Hepatocyte (in vitro differentiated cells): ENCODE measurements around the gene HIGD1C. TPM values are rescaled to one million over a fixed set of nuclear protein-coding genes. Genes with fewer than 3 reads are reported as not detected.

Source experiments
- DNase-seq: peaks from one replicate; pipeline ENCODE4 v3.0.0-alpha.2; 2016; ENCODE audit warnings: low spot score
- H2AFZ ChIP-seq: fragments of 200-600 bp; sonication (generic); 2 replicates; pipeline ENCODE4 v1.6.0; 2016; ENCODE audit warnings: antibody characterized with exemption, mild to moderate bottlenecking
- H3K27ac ChIP-seq: fragments of 200-600 bp; sonication (generic); 2 replicates; pipeline ENCODE4 v1.5.1; 2016; ENCODE audit warnings: mild to moderate bottlenecking
- H3K27me3 ChIP-seq: fragments of 200-600 bp; sonication (generic); 2 replicates; pipeline ENCODE4 v1.6.1; 2016
- H3K36me3 ChIP-seq: fragments of 200-600 bp; sonication (generic); replicated peaks from 2 replicates; pipeline ENCODE4 v1.5.1; 2016; ENCODE audit warnings: low read depth; ENCODE audit not compliant: insufficient read depth
- H3K4me1 ChIP-seq: fragments of 200-600 bp; sonication (generic); 2 replicates; pipeline ENCODE4 v1.5.1; 2016; ENCODE audit warnings: mild to moderate bottlenecking, moderate library complexity; ENCODE audit not compliant: insufficient read depth
- H3K4me2 ChIP-seq: fragments of 200-600 bp; sonication (generic); 2 replicates; pipeline ENCODE4 v1.6.0; 2016
- H3K4me3 ChIP-seq: fragments of 200-600 bp; sonication (generic); 2 replicates; pipeline ENCODE4 v1.5.1; 2016; ENCODE audit warnings: mild to moderate bottlenecking
- H3K79me2 ChIP-seq: fragments of 200-600 bp; sonication (generic); 2 replicates; pipeline ENCODE4 v1.6.0; 2017; ENCODE audit warnings: mild to moderate bottlenecking
- H3K9me2 ChIP-seq: fragments of 200-600 bp; sonication (generic); replicated peaks from 2 replicates; pipeline ENCODE4 v1.6.0; 2017; ENCODE audit warnings: mild to moderate bottlenecking; ENCODE audit not compliant: insufficient read depth
- H3K9me3 ChIP-seq: fragments of 200-600 bp; sonication (generic); 2 replicates; pipeline ENCODE4 v1.5.1; 2016; ENCODE audit warnings: low read depth, mild to moderate bottlenecking
- H4K20me1 ChIP-seq: fragments of 200-600 bp; sonication (generic); 2 replicates; pipeline ENCODE4 v1.6.0; 2016; ENCODE audit warnings: mild to moderate bottlenecking; ENCODE audit not compliant: insufficient read depth, poor library complexity, severe bottlenecking
- EZH2 ChIP-seq: fragments of 200-600 bp; sonication (generic); IDR thresholded peaks from 2 replicates; pipeline ENCODE4 v1.6.1; 2016; ENCODE audit warnings: antibody characterized with exemption, mild to moderate bottlenecking, borderline replicate concordance
- EZH2phosphoT487 ChIP-seq: fragments of 200-600 bp; sonication (generic); IDR thresholded peaks from one replicate; pipeline ENCODE4 v1.6.1; 2018; ENCODE audit warnings: antibody characterized with exemption, mild to moderate bottlenecking, low read depth, moderate library complexity; ENCODE audit not compliant: unreplicated experiment, severe bottlenecking
- WGBS: methylation state at CpG from one replicate; pipeline ENCODE4 v1.1.6; 2016; ENCODE audit warnings: low lambda C conversion rate; ENCODE audit errors: missing lambda C conversion rate; 5-methylcytosine and 5-hydroxymethylcytosine counted together
- polyA plus RNA-seq: library from polyadenylated mRNA; unstranded; fragments of >200 nt; fragmentation: Nextera tagmentation; extraction: Ambion mirVana; gene quantifications from 2 replicates; pipeline ENCODE4 v1.2.1, GENCODE V29; 2016
- total RNA-seq: library from RNA; depleted of rRNA; stranded (reverse); fragments of >200 nt; gene quantifications from 2 replicates; pipeline ENCODE4 v1.2.3, GENCODE V29; 2014
- TF ChIP-seq, protein P1 (sequence below): fragments of 200-600 bp; sonication (generic); IDR thresholded peaks from 2 replicates; pipeline ENCODE4 v1.5.1; 2016; ENCODE audit warnings: antibody characterized with exemption, mild to moderate bottlenecking; ENCODE audit not compliant: poor library complexity

Gene HIGD1C
- total and polyA plus RNA-seq, 2 experiments from 2014 or later, result not detected

DNA sequence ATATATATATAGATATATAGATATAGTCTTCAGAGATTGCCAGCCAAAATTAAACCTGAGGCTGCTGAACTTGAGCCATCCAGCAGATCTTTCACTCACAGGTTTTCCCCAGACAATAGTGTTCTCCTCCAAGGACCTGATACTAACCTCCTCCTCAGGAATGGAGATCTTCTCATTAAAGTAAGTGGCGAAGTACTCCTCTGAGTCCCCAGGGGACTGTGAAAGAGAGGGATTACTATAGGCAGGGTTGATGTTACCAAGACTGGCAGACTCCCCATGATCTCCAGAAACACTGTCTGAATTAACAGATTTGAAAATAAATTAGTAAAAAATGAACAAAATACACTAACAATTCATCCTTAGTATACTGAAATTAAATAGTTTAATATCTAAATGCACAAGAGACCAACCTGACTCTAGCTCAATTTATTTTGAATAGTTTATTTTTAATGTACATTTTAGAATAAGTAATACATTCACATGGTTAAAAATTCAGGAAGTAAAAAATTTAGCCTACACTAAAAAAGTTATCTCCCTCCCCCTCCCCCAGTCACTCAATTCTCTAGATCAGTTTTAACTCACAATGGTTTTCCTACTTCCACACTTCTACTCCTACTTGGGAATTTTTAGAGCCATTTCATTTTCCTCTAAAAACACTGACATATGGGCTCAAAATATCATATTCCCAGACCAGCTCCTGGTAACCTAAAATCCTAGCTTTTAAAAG, 56.1 kb downstream of the HIGD1C start:
- Histone ChIP-seq H3K27ac (peak overlapping the region; percentile 64), H3K4me1 (peaks cover 18% of the 10 kb centered on the region), H4K20me1 (peaks cover 8% of the 10 kb centered on the region), H3K4me2 (peak overlapping the region; percentile 53), H3K9me3 (no peaks in the 10 kb centered on the region), H3K27me3 (no peaks in the 10 kb centered on the region), H3K36me3 (no peaks in the 10 kb centered on the region), H3K4me3 (no peak overlapping the region), H3K79me2 (peaks cover 83% of the 10 kb centered on the region), H3K9me2 (no peaks in the 10 kb centered on the region), H2AFZ (no peak overlapping the region)
- TF ChIP-seq, protein P1, sequence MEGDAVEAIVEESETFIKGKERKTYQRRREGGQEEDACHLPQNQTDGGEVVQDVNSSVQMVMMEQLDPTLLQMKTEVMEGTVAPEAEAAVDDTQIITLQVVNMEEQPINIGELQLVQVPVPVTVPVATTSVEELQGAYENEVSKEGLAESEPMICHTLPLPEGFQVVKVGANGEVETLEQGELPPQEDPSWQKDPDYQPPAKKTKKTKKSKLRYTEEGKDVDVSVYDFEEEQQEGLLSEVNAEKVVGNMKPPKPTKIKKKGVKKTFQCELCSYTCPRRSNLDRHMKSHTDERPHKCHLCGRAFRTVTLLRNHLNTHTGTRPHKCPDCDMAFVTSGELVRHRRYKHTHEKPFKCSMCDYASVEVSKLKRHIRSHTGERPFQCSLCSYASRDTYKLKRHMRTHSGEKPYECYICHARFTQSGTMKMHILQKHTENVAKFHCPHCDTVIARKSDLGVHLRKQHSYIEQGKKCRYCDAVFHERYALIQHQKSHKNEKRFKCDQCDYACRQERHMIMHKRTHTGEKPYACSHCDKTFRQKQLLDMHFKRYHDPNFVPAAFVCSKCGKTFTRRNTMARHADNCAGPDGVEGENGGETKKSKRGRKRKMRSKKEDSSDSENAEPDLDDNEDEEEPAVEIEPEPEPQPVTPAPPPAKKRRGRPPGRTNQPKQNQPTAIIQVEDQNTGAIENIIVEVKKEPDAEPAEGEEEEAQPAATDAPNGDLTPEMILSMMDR, result no peak
- TF ChIP-seq EZH2phosphoT487, result no peak
- TF ChIP-seq EZH2, result no peak
- DNase-seq, result no peak
- 89% methylated on average over 1 of the region's 1 CpG for whole genome bisulfite sequencing

DNA sequence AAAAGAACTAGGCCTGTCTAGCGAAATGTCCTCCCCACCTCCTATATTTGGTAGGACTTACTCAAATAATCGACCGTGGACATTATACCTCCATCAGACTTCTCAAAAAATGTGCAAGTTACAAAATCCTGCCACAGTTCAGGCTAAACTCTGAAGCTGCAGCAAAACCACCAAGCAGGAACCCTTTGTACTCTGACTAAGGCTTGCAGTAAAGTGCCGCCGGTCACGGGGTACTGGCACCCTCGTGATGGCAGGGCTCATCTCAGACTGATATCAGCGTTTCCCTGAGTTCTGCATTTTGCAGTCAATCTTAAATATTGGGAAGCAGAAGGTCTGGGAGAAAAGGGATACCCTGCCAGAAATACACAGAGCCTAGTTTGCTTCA, 56.7 kb downstream of the HIGD1C start:
- H3K27me3 ChIP-seq, result no peaks in the 10 kb centered on the region
- peaks cover 8% of the 10 kb centered on the region for H4K20me1 ChIP-seq
- 71% methylated on average over 8 of the region's 8 CpGs for WGBS
- TF ChIP-seq EZH2, result no peak
- TF ChIP-seq, protein P1, result no peak
- no peak for TF ChIP-seq EZH2phosphoT487
- peaks cover 18% of the 10 kb centered on the region for H3K4me1 ChIP-seq
- H3K4me3 ChIP-seq, result no peak overlapping the region
- no peaks in the 10 kb centered on the region for H3K9me3 ChIP-seq
- H2AFZ ChIP-seq, result no peak overlapping the region
- peaks cover 86% of the 10 kb centered on the region for H3K79me2 ChIP-seq
- peak overlapping the region; percentile 53 for H3K4me2 ChIP-seq
- H3K9me2 ChIP-seq, result no peaks in the 10 kb centered on the region
- DNase-seq, result peak; percentile 62
- H3K27ac ChIP-seq, result peak overlapping the region; percentile 64
- H3K36me3 ChIP-seq, result no peaks in the 10 kb centered on the region

DNA sequence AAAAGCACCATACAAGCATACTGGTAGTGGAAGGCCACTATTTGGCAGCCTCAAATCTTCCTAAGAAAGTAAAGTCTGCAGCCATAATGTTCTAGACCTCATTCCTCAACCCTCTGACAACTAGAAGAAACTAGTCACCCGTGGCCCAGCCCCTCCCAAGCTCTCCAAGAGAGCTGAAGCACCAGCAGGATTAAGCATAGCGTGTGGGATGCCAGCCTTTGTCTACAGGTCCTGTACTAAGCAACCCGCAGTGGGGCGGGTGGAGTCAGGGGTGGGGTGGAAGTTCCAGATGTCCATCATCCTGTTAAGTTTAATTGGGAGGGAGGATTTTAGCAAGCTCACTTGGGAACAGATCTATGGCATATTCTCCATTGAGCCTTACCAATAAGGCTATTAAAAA, 59.6 kb downstream of the HIGD1C start:
- no peak overlapping the region for H3K27ac ChIP-seq
- no peaks in the 10 kb centered on the region for H3K9me2 ChIP-seq
- peaks cover 8% of the 10 kb centered on the region for H4K20me1 ChIP-seq
- no peak overlapping the region for H2AFZ ChIP-seq
- H3K4me3 ChIP-seq, result no peak overlapping the region
- H3K4me2 ChIP-seq, result no peak overlapping the region
- H3K9me3 ChIP-seq, result no peaks in the 10 kb centered on the region
- H3K79me2 ChIP-seq, result peaks cover 96% of the 10 kb centered on the region
- TF ChIP-seq, protein P1, result no peak
- TF ChIP-seq EZH2phosphoT487 (no peak), EZH2 (no peak)
- no peaks in the 10 kb centered on the region for H3K36me3 ChIP-seq
- H3K4me1 ChIP-seq, result peaks cover 13% of the 10 kb centered on the region
- no peaks in the 10 kb centered on the region for H3K27me3 ChIP-seq
- no peak for DNase-seq
- 96% methylated on average over 4 of the region's 4 CpGs for WGBS
